ENCODE measurements around the gene TOMM5. TPM values are rescaled to one million over a fixed set of nuclear protein-coding genes. Genes with fewer than 3 reads are reported as not detected.

TOMM5 gene
- total RNA-seq (ENCODE audit: insufficient read depth, low replicate concordance), result 147 TPM

- DNase-seq (ENCODE audit: low spot score), result peak; percentile 95
Measured at GRCh38 chr9:37592108-37592951, at the start of gene TOMM5. Gene TOMM5, minus strand, starts transcription at chr9:37592597. Its CDS starts 65 bp downstream, at chr9:37592532.

DNA sequence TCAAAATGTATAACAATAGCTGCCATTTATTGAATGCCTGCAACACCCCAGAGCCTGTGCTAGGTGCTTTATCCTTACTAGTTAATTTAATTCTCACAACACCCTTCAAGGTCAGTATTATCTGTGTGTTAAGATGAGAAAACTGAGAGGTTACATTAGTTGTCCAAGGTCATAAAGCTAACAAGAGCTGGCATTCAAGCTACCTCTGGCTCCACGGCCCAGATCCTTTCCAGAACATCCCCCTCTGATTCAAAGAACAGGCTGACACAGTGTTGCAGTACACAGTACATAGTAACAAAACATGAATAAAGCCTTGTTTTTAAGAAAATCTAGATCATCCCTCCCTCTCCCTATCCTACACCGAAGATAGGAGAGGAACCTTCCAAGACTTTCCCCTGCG, 48.9 kb upstream of the TOMM5 start:
- no peak for DNase-seq (ENCODE audit: low spot score)

DNA sequence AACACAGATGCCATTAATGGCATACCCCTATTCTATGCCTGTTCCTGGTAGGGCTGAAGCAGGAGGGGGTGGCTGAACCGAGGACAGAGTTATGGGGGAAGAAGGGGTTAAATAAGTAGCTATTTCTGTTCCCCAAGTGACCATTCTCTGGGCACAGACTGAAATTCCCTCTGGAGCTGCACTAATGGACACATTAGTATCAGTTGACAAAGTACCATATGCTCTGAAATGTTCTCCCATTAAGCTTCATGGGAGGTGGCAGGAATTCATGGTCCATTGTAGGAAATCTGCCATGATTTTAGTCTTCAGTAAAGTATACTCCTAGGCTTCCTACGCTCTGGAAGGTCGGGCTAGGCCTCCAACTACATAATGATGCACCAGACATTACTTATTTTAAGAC, 47.8 kb upstream of the TOMM5 start:
- DNase-seq (ENCODE audit: low spot score), result no peak

DNA sequence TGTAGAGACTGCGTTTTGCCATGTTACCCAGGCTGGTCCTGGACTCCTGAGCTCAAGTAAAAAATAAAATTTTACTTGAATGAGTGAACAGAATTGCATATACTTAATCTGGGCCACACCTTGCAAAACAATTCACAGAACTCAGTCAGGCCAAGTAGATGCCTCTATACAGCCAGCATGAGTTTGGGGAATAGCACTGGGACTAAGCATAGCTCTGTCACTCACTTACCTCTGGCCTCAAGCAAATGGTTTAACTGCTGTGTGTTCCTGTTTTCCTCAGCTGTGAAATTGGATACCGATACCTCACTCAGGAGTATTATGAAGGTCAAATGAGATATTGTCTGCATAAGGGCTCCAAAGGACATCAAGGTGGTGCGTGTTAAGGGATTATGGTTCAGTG, 47.4 kb upstream of the TOMM5 start:
- no peak for DNase-seq (ENCODE audit: low spot score)

DNA sequence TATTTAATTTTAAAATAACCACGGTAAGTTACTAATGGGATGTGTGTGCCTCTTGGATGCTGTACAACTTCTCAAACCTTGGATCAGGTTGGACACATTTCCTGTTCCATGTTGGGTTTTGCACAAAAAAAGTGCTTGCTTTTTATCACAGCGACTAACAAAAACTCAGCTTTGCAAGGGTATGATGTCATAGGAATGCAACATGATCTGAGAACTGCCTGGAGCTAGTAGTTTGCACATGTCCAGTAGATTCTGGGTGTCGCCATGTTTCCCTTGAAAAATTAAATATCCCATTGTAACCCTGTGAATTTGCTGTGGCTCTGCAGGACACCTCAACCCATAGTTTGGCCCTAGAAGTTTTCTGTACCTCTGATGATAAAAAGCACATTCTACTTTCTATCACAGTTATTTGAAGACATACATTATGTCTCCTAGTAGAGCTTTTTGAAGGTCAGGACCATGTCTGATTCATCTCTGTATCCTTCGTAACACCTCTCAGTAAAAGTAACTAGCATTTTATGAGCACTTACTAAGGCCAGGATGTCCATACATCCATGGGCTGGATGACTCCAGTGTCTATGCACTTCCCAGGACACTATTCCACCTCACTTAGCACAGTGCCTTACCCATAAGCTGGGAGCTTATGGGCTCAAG, 46.8 kb upstream of the TOMM5 start:
- DNase-seq (ENCODE audit: low spot score), result no peak

GRCh38 chr9:37636511-37637448, 44.4 kb upstream of the TOMM5 start:
- no peak for DNase-seq (ENCODE audit: low spot score)

- no peak for DNase-seq (ENCODE audit: low spot score)
Measured at GRCh38 chr9:37635808-37636207, 43.4 kb upstream of the TOMM5 start.

DNA sequence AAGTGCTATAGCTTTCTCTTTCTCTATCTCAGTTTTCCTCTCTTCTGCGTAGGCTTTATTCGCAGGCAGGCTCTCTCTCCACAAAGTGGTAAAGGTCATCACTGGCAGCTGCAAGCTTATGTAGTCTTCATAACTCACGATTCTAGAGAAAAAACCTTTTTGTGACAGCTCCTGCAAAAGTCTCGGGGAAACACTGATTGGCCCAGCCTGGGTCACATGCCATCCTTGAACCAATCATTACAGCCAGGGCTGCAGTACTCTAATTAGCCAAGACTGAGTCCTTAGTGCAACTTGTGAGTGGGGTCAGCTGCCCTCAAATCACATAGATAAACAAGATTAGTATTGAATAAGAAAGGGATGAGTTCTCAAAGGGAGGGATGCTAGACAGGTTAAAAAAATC, 40.1 kb upstream of the TOMM5 start:
- DNase-seq (ENCODE audit: low spot score), result no peak

DNA sequence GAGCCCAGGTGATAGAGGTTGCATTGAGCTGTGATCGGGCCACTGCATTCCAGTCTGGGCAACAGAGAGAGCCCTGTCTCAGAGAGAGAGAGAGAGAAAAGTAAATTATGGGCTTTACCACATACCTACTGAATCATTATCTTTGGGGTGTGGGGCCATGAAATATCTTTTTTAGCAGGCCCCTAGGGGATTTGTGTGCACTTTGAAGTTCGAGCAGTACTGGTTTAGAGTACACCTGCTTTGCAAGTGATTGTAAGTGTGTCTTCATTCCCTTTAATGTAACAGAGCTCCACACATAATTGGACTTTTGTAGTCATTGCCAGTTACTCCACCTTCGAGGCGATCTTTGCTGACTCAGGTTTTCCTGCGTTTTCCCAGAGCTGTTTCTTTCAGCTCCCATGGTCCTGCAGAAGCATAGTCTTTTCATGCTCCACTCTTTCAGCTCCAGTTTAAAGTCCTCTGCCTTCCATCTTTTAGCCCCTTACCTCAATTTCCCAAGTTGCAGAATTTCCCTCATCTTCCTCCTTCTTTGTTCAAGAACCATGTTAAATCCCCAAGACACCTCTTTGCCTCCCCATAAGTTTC, 34.4 kb upstream of the TOMM5 start:
- peak; percentile 22 for DNase-seq (ENCODE audit: low spot score)

GRCh38 chr9:37625758-37626147, 33.4 kb upstream of the TOMM5 start:
- no peak for DNase-seq (ENCODE audit: low spot score)

GRCh38 chr9:37625036-37625757, 32.8 kb upstream of the TOMM5 start:
- DNase-seq (ENCODE audit: low spot score), result no peak

- no peak for DNase-seq (ENCODE audit: low spot score)
Measured at GRCh38 chr9:37624073-37624472, 31.7 kb upstream of the TOMM5 start.

- DNase-seq (ENCODE audit: low spot score), result no peak
Measured at GRCh38 chr9:37623267-37623666, 30.9 kb upstream of the TOMM5 start.

DNA sequence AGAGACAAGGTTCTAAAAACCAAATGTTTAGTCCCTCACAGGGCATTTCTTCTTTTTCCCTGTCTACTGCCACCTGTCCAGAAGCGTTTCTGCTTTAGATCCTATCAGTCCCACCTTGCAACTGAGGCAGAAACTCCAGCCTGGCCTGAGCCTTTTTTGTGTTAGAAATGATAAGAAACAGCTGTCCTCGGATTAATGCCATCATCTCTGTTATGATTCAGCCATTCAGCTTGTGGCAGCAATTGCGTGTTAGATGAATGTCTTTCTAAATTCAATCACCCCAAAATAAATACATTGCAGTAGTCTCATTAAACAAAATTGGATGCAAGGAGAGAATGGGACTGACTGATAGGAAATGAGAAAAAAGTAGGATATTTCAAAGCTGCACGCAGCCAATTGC, 30.1 kb upstream of the TOMM5 start:
- no peak for DNase-seq (ENCODE audit: low spot score)

- DNase-seq (ENCODE audit: low spot score), result peak; percentile 6
Measured at GRCh38 chr9:37621273-37622121, 29.1 kb upstream of the TOMM5 start.

DNA sequence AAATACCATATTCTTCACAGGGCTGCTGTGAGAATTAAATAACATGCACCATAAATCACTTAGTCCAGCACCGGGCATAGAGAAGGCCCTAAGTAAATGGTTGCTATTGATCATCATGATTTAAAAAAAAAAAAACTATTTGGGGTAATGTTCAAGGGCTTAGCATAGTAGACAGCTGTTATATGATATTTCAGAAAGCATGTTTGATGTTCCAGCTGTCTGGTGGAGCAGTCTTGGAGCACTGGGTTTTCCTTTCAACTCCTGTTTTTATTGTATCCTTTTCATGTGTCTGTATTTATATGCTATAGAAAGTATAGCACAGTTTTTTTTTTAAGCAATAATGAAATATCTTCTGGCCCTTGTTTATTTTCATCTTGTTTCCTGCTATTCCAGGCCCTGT, 28.0 kb upstream of the TOMM5 start:
- DNase-seq (ENCODE audit: low spot score), result no peak

- no peak for DNase-seq (ENCODE audit: low spot score)
Measured at GRCh38 chr9:37619806-37620205, 27.4 kb upstream of the TOMM5 start.

DNA sequence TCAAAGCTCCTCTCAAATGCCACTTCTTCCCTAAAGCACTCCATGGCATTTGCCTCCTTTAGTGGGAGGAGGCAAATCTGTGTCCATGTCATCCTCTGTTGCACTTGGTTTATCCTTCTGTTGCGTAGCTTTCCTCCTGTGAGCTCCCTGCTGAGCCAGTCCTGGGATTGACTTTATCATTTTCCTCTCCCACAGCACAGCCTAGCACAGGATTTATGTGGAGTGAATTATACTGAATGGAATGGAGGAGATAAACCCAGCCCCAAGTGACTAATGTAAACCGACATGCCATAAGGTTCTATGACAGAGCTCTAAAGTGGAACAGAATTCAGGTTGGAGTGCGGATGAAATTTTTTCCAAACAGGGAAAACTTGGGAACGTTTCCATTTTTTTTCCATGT, 26.4 kb upstream of the TOMM5 start:
- DNase-seq (ENCODE audit: low spot score), result peak; percentile 73

- DNase-seq (ENCODE audit: low spot score), result peak; percentile 14
Measured at GRCh38 chr9:37617832-37618231, 25.4 kb upstream of the TOMM5 start.

DNA sequence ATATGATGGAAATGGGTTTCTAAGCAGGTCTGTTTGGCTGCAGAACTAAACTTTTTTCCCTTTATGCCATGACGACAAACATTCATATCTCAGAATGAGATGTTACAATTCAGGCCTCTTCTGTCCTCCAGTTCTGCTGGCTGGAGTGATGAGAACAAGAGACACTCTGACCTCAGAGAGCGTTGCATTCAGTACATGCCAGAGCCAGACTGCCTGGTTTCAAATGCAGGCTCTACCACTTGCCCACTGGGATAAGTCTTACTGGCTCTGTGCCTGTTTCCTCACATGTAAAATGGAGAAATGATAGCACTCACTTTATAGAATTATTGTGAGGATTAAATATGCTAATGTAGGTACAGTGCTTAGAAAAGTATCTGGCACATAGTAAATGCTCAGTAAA, 24.8 kb upstream of the TOMM5 start:
- no peak for DNase-seq (ENCODE audit: low spot score)
